Activated naive CD4-positive, alpha-beta T cell treated with anti-CD3 and anti-CD28 coated beads, Interleukin-2, amount 50 U/mL, for 24 hours (primary cell): Measurements from ENCODE around the gene FAM217A.
"Not testable (repeated sequence)": the region's sequence is repeated elsewhere in the genome, so short reads cannot be mapped to it uniquely, and the experiment has no call there.

Experiments used
- H3K27ac Mint-ChIP-seq: one replicate; pipeline ENCODE4 v1.8.0; 2021; ENCODE audit warnings: mild to moderate bottlenecking, mixed read lengths
- H3K27me3 Mint-ChIP-seq: one replicate; pipeline ENCODE4 v1.8.0; 2021; ENCODE audit warnings: mixed read lengths
- H3K36me3 Mint-ChIP-seq: one replicate; pipeline ENCODE4 v1.8.0; 2021; ENCODE audit warnings: mixed read lengths
- H3K4me1 Mint-ChIP-seq: one replicate; pipeline ENCODE4 v1.8.0; 2021; ENCODE audit warnings: mixed read lengths
- H3K4me3 Mint-ChIP-seq: one replicate; pipeline ENCODE4 v1.8.0; 2021; ENCODE audit warnings: mild to moderate bottlenecking, mixed read lengths
- H3K9me3 Mint-ChIP-seq: one replicate; pipeline ENCODE4 v1.8.0; 2021; ENCODE audit warnings: mixed read lengths

Gene FAM217A, protein sequence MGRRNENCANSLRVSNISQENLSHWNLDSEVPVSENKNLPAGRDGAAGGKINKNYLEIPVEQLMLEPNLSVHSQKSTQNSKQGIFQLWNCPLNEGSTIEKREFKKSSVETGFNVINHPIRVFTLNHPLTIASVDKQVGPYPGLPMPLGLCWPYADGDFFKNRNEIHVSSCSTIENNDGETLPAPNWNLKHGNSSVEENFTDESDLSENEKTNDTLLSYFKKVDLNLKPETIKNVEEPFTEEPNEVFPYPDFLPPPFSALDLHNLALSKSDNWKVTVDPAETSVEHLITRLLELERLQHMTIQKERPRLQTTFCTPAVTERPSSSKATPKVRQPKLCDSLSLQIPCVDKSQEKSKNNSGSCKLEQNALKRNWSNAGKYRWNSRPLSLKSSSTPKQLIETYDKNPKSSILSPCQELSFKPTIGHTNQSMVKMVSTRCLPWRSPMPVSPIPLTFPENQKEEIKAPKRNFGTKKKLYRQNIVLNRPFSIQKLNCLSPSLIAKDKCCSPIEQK

DNA sequence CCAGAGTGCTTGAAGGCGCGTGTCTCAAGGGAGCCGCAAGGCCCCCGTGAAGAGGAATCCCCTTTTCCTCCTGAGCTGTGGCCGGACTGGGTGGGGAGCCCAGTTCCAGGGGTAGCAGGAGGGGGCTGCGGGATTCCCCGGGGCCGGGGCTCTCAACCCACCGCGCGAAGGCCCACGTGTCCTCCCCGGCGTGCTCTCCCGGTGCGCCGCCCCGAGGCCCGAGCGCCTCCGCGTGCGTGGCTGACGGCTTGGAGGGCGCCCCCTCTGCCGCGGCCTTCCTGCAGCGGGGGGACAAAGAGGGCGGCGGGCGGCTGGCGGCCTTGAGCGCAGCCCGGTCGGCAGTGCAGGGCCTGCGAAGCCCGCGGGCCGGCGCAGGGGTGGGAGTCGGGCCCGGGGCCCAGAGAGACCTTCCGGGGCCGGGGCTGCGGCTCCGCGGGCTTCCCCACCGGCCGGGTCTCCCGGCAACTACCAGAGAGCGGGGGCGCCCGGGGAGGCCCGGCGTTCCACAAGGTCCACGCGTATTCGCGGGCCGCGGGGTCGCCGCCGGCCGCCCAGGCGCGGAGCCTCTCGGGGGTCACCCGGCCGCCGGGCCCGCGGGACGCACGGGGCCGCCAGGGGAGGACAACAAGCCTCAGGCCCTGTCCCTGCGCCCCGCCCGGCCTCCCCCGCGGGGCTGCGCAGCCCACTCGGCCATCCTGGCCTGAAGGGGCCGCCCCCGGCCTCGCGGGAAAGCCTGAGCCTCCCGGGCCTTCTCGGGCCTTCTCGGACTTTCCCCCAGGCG is at the start of gene FAM217A:
TSS of gene FAM217A (minus strand) at position 447 of the 781 bp plus-strand sequence. CDS start 1,723 bp downstream, outside the sequence.
- Mint-ChIP-seq H3K27me3 (peaks cover 11% of the 10 kb centered on the region), H3K36me3 (no peaks in the 10 kb centered on the region), H3K9me3 (no peaks in the 10 kb centered on the region), H3K27ac (no peak within 1 kb of the TSS), H3K4me3 (no peak within 1 kb of the TSS), H3K4me1 (no peaks in the 10 kb centered on the region)

DNA sequence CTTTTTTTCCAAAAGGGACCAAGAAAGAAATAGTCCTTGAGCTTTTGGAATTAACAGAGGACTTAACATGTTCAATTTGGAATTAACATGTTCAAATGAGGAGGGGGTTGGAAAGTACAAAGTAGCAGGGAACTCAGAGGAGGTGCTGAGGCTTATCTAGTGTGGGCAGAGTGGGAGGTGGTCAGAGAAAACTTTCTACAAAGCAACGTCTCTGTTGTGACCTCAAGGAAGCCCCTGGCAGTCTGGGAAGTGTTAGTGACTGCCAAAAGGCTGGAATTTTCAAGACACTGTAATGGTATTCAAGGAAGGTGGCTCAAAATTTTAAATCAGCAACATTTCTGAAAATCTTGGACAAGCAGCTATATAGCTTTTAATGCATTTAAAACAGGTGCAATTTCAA is 49.1 kb upstream of the FAM217A start:
- Mint-ChIP-seq H3K4me3 (no peak overlapping the region), H3K36me3 (peaks cover 42% of the 10 kb centered on the region)

DNA sequence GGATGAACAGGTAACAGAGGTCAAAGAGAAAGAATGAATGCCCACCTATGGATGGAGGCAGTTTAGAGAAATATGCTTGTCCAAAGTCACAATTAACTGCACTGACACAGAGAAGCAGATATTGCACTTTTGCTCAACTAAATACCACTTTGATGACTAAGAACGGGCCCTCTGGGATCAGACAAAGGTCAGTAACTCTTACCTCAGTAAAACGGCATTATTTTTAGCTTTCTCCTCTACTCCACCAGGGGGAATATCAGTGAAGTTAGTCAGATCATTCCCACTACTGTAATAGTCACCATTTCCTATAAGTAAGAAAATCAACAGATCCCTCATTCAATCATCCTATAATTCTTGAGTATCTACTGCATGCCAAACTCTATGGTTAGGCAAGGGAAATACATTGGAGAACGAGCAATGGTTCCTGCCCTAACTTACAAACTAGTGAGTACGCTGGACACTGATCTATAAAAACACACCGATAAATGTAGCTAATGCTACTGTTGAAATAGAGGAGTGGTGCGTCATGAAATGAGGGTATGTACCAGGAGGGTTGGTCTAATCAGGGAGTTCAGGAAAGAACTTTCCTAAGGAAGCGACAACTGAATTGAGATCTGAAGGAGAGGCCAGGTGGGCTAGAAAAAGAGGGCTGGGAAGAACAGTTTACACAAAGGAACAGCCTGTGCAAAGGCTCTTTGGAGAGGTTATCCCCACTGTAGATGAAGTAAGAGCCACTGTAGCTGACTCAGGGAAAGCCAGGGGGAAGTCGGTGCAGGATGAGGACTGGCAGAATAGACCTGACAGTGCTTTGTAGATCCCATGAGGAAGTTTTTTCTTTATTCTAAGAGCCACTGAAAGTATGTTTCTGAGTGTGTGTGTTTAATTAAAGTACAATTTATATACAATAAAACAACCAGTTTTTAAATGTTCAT is 47.3 kb upstream of the FAM217A start:
- Mint-ChIP-seq H3K4me3 (no peak overlapping the region), H3K9me3 (no peaks in the 10 kb centered on the region), H3K27ac (peak overlapping the region; percentile 25), H3K36me3 (peaks cover 33% of the 10 kb centered on the region), H3K4me1 (no peaks in the 10 kb centered on the region), H3K27me3 (no peaks in the 10 kb centered on the region)

More for the DNA sequence above, 49.1 kb upstream of the FAM217A start:
- peaks cover 9% of the 10 kb centered on the region for H3K4me1 Mint-ChIP-seq
- H3K9me3 Mint-ChIP-seq: no peaks in the 10 kb centered on the region
- no peaks in the 10 kb centered on the region for H3K27me3 Mint-ChIP-seq
- no peak overlapping the region for H3K27ac Mint-ChIP-seq

DNA sequence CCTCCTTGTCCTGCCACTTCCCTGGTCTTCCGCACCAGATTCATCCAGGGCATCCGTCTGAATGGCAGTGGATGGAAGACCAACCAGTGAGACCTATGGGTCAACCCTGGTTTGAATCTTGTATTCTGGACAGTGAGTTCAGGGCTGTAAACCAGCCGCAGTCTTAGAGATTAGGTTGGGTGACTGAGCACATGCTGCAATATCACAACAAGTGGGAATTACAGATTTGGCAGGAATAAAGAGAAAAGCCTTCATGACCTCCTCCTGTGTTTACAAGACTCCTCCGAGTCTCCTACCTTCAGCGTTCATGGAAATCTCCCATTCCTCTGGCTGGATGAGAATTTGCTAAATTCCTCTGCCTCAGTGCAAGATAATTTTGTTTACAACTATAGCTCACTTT is 46.6 kb upstream of the FAM217A start:
- Mint-ChIP-seq H3K27ac (no peak overlapping the region), H3K36me3 (peaks cover 36% of the 10 kb centered on the region), H3K9me3 (no peaks in the 10 kb centered on the region), H3K27me3 (no peaks in the 10 kb centered on the region), H3K4me3 (no peak overlapping the region), H3K4me1 (no peaks in the 10 kb centered on the region)

DNA sequence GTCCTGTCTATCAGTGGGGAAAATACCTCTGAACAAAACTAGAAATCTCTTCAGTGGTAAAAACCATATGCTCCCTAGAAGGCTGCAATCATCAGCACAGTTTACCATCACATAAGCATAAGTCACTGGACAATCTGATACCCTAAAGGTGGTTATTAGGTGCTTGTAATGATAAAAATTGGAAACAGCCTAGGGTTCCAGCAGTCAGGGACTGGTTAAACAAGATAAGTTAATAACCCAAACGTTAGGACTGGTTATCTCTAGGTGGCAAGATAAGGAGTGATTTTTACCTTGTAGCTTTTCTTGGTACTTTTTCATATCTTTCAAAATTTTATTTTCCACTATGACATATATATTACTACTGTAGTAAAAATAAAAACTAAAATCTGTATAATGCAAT is 45.4 kb upstream of the FAM217A start:
- no peaks in the 10 kb centered on the region for H3K27me3 Mint-ChIP-seq
- H3K27ac Mint-ChIP-seq: no peak overlapping the region
- H3K4me3 Mint-ChIP-seq: no peak overlapping the region
- peaks cover 29% of the 10 kb centered on the region for H3K36me3 Mint-ChIP-seq
- no peaks in the 10 kb centered on the region for H3K9me3 Mint-ChIP-seq
- no peaks in the 10 kb centered on the region for H3K4me1 Mint-ChIP-seq

DNA sequence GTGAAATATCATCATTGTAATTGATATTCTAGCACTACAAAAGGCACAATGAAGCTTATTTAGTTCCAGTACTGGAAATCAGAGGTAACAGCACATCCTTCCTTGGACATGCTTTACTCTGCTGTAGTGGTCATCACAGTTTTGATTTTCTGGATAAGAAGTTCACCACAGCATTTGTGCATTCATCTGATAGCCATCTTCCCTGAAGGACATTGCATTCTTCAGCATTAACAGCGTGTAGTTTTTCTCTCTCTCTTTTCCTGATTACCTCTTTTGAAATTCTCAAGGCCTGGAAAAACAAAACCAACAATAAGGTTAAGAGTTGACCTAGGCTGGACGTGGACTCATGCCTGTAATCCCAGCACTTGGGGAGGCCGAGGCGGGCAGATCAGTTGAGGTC is 36.8 kb upstream of the FAM217A start:
- H3K36me3 Mint-ChIP-seq: peaks cover 33% of the 10 kb centered on the region
- no peak overlapping the region for H3K27ac Mint-ChIP-seq
- H3K27me3 Mint-ChIP-seq: no peaks in the 10 kb centered on the region
- H3K4me1 Mint-ChIP-seq: no peaks in the 10 kb centered on the region
- peaks cover 12% of the 10 kb centered on the region for H3K9me3 Mint-ChIP-seq
- H3K4me3 Mint-ChIP-seq: no peak overlapping the region

GRCh38 chr6:4114123-4114522 is 35.2 kb upstream of the FAM217A start:
- Mint-ChIP-seq H3K36me3 (peaks cover 30% of the 10 kb centered on the region), H3K27ac (no peak overlapping the region), H3K4me3 (no peak overlapping the region), H3K4me1 (no peaks in the 10 kb centered on the region), H3K9me3 (peaks cover 12% of the 10 kb centered on the region), H3K27me3 (no peaks in the 10 kb centered on the region)

- no peaks in the 10 kb centered on the region for H3K4me1 Mint-ChIP-seq
- peaks cover 12% of the 10 kb centered on the region for H3K9me3 Mint-ChIP-seq
- no peak overlapping the region for H3K4me3 Mint-ChIP-seq
- peaks cover 29% of the 10 kb centered on the region for H3K36me3 Mint-ChIP-seq
- H3K27ac Mint-ChIP-seq: no peak overlapping the region
- no peaks in the 10 kb centered on the region for H3K27me3 Mint-ChIP-seq
These were observed 34.7 kb upstream of the FAM217A start for GRCh38 chr6:4113649-4114048.

GRCh38 chr6:4112366-4112765 is 33.4 kb upstream of the FAM217A start:
- H3K4me1 Mint-ChIP-seq: no peaks in the 10 kb centered on the region
- H3K36me3 Mint-ChIP-seq: peaks cover 24% of the 10 kb centered on the region
- H3K27ac Mint-ChIP-seq: no peak overlapping the region
- H3K9me3 Mint-ChIP-seq: peaks cover 12% of the 10 kb centered on the region
- H3K4me3 Mint-ChIP-seq: no peak overlapping the region
- no peaks in the 10 kb centered on the region for H3K27me3 Mint-ChIP-seq

GRCh38 chr6:4109363-4109815 is 30.5 kb upstream of the FAM217A start:
- H3K27me3 Mint-ChIP-seq, H3K4me1 Mint-ChIP-seq, H3K27ac Mint-ChIP-seq, H3K36me3 Mint-ChIP-seq, H3K4me3 Mint-ChIP-seq: not testable (repeated sequence)
- H3K9me3 Mint-ChIP-seq: peaks cover 12% of the 10 kb centered on the region

GRCh38 chr6:4108561-4109093 is 29.7 kb upstream of the FAM217A start:
- no peak overlapping the region for H3K4me3 Mint-ChIP-seq
- no peak overlapping the region for H3K27ac Mint-ChIP-seq
- no peaks in the 10 kb centered on the region for H3K27me3 Mint-ChIP-seq
- H3K9me3 Mint-ChIP-seq: peaks cover 8% of the 10 kb centered on the region
- no peaks in the 10 kb centered on the region for H3K36me3 Mint-ChIP-seq
- H3K4me1 Mint-ChIP-seq: no peaks in the 10 kb centered on the region

DNA sequence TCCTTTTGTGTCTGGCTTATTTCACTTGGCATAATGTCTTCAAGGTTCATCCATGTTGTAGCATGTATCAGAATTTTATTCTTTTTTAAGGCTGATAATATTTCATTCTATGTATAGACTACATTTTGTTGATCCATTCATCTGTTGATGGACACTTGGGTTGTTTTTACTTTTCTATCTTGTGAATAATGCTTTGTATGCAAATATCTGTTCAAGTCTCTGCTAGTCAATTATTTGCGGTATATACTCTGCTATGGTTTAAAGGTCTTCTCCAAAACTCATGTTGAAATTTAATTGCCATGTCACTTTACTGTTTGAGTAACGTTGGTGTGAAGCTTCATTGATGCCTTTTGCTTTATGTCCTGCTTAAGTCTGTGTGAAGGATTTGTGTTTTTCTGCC is 28.9 kb upstream of the FAM217A start:
- H3K4me3 Mint-ChIP-seq: no peak overlapping the region
- no peaks in the 10 kb centered on the region for H3K36me3 Mint-ChIP-seq
- no peaks in the 10 kb centered on the region for H3K4me1 Mint-ChIP-seq
- H3K27ac Mint-ChIP-seq: no peak overlapping the region
- no peaks in the 10 kb centered on the region for H3K27me3 Mint-ChIP-seq
- H3K9me3 Mint-ChIP-seq: peaks cover 6% of the 10 kb centered on the region

GRCh38 chr6:4105980-4106536 is 27.1 kb upstream of the FAM217A start:
- Mint-ChIP-seq H3K27me3 (no peaks in the 10 kb centered on the region), H3K36me3 (no peaks in the 10 kb centered on the region), H3K27ac (no peak overlapping the region), H3K4me1 (no peaks in the 10 kb centered on the region), H3K9me3 (no peaks in the 10 kb centered on the region), H3K4me3 (no peak overlapping the region)

GRCh38 chr6:4103929-4104328 is 25.0 kb upstream of the FAM217A start:
- no peaks in the 10 kb centered on the region for H3K9me3 Mint-ChIP-seq
- no peak overlapping the region for H3K27ac Mint-ChIP-seq
- H3K4me1 Mint-ChIP-seq: no peaks in the 10 kb centered on the region
- H3K27me3 Mint-ChIP-seq: no peaks in the 10 kb centered on the region
- no peak overlapping the region for H3K4me3 Mint-ChIP-seq
- H3K36me3 Mint-ChIP-seq: no peaks in the 10 kb centered on the region
